Activated T-cell treated with anti-CD3 and anti-CD28 coated beads for 48 hours (primary cell): Measurements from ENCODE around the gene KLF5.
"Not testable (repeated sequence)": the region's sequence is repeated elsewhere in the genome, so short reads cannot be mapped to it uniquely, and the experiment has no call there.

ENCODE experiments used
- DNase-seq: peaks from one replicate; pipeline ENCODE4 v3.0.0-alpha.2; 2020; ENCODE audit warnings: low read depth

Gene KLF5

DNA sequence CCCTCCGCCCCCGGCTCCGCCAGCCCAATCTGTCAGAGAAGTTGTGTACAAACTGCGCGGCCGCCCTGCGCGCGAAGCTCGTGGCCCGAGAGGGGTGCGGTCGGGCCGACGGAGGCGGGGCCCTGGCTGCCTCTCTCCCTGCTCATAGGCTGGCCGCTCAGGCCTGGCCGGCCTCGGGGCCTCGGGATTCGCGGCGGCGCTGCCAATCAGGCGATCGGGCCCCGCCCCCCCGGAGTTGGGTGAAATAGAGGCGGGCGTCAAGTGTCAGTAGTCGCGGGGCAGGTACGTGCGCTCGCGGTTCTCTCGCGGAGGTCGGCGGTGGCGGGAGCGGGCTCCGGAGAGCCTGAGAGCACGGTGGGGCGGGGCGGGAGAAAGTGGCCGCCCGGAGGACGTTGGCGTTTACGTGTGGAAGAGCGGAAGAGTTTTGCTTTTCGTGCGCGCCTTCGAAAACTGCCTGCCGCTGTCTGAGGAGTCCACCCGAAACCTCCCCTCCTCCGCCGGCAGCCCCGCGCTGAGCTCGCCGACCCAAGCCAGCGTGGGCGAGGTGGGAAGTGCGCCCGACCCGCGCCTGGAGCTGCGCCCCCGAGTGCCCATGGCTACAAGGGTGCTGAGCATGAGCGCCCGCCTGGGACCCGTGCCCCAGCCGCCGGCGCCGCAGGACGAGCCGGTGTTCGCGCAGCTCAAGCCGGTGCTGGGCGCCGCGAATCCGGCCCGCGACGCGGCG, at the start of gene KLF5:
Gene KLF5 (plus strand): TSS at position 270 of the 724 bp plus-strand sequence. CDS start 323 bp downstream, at position 593.
- DNase-seq = peak; percentile 96

DNA sequence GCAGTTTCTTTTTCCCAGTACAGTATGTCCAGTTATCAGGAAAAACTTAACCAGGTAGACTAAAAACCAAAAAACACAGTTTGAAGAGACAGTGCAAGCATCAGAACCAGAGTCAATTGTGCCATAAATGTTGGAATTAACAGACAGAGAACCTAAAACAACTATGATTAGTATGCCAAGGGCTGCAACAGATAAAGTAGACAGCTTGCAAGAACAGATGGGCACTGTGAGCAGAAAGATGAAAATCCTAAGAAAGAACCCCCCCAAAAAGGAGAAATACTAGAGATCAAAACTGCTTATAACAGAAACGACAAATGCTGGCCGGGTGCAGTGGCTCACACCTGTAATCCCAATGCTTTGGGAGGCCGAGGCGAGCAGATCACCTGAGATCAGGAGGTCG, 47.1 kb upstream of the KLF5 start:
- no peak for DNase-seq

DNA sequence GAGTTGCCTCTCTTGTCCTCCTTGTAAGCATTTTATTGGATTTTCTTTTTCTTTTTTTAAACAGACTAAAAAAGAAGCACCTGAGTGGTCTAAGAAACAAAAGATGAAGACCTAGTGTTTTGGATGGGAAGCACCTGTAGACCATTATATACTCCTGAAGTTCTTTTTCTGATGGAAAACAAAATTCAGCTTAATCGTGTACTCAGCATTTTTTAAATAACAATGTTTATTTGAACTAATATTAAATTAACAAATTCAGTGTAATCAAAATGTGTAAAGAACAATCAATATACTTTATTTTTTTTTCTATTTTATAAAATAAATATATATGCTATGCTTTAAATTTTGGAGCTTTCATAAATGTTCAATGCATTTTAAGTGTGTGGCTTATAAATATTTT, 43.0 kb upstream of the KLF5 start:
- DNase-seq = no peak

DNA sequence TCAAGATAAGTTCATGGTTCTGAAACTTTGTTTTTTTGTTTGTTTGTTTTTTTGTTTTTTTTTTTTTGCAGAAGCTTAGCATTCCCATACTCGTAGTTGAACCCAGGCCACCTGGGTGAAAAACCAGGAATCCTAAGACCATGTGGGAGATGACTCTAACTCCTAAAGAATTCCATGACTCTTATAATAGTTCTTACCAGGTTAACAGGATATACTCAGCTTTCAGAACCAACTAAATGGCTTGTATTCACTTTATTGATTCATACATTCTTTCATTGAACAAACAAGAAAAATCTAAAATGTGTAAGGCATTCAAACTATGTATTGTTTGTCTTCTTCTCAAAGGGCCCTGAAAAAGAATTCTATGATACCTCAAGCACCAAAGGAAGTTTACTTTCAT, 40.5 kb upstream of the KLF5 start:
- no peak for DNase-seq

DNA sequence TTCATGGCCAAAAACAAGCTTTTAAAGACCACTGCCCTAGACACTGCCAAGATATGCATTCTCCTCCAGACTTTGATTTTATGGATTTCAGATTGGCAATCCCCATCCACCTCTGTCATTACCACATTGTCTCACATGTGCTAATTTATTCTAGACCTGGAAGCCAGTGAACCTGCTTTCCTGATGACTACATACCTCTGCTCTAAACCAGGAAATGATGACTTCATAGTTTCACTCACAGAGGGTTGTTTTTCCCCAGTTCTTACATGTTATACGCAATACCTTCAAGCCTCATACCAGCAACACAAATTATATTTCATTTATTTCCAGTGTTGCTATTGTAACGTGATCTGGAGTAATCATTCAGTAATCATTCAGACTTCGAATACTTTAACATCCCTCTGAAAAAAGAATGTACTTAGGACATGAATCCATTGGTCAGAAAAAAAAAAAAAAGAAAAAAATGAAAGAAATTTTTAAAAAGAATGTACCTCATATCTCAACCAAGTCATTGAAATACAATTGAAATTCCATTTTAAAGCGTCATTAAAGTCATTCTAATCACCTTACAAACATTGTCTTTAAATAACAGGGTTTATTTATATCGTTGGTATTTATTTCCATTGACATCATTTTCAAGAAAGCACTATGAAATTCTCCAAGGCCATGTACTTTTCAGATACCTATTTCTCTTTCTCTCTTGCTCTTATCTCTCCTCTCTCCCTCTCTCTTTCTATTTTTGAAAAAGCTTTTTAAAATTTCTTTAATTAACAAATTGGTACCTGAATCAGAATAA, 33.4 kb upstream of the KLF5 start:
- DNase-seq = no peak

DNA sequence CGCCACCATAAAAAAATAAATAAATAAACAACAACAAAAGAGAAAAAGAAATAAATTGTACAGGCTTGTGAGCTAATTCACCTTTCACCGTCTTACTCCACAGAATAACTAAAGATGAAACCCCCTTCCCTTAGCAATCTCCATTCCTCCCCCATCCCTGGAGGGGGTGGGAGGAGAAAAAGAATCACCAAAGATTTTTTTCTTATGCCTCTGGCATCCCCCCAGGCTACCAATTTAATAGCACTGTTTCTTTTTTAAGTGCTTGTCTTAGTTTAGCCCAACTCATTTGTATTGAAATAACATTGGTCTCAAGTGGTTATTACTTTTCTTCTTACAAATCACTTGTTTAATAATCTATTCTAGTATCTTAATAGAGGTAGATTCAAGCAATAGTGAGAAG, 23.9 kb upstream of the KLF5 start:
- no peak for DNase-seq

DNA sequence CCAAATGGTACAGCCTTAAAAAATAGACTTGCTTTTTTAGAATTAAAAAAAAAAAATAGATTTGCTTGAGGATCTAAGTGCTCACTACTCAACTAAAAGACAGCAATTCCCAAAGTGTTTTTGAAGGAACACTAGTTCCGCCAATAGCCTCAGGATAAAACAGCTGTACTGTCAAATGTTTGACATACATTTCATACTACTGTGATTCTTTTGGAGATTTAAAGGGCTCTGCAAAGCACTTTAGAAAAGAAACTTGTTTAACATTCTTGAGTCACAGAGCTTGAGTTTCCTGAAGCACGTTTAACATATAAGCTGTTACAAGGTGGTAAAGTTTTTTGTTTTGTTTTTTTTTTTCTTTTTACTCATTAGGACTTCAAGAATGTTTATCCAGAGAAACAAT, 23.1 kb upstream of the KLF5 start:
- no peak for DNase-seq

DNA sequence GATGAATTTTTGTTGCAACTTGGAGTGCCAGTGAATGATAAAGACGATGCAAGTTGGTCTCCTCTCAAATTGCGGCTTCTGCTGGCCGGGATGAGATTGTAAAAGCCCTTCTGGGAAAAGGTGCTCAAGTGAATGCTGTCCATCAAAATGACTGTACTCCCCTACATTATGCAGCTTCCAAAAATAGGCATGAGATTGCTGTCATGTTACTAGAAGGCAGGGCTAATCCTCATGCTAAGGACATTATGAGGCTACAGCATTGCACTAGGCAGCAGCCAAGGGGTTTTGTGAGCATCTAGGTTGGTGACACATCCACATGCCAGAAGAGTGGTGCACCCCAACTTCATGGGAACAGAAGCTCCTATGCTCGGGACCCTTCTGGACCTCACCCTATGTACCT, 22.2 kb upstream of the KLF5 start:
- no peak for DNase-seq

DNA sequence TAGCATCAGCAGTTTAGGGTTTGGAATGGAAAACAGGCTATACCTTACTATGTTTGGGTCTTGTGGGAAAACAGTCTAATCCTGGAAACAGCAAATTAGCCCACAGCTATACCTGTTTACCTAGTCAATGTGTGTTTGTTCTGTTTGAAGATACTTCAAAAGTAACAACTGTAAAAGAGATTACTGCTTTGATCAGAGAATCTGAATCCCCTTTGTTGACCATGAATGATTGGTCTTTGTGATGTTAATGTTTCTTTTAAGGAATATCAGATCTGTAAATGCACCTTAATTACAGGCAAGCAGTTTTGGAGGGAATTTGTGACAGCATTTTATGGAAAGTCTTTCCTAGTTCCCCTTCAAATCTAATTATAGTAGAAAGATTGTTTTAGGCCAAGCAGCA, 20.7 kb upstream of the KLF5 start:
- no peak for DNase-seq

DNA sequence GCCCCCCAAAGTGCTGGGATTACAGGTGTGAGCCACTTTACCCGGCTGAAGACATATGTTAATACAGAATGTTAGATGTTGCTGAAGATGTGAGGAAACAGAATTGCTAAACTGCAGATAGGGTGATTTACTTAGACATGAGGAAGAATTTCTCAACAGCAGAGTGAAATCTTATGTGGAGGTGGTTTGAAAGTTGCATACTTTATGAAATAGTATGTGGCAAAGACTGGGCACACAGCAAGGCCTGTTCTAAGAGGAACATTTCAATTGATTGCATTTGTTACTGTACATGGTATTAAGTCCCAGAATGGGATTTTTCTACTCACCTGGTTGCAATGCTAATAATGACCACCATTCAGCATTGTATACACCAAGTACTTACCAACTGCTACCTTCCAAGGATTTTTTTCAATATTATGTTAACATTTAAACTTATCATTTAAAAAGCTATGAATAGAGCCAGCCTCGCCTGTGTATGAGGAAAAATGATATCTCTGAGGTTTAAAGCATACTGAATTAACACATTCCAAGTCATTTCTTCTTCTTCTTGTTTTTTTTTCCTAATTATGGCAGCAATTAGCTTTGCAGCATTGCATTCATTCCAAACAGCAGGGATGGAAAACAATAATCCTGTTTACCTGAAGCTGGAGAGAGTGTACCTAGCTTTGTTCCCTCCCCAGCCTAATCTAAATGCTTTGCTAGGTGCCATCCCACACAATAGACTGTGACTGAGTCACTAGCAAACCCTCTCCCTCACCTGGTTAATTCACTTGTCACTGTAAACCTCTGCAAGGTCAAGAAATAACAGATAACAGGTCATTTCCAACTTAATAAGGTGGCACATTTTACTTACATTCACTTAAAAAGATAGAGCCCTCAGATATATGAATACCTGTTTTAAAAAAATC, 19.4 kb upstream of the KLF5 start:
- no peak for DNase-seq

DNA sequence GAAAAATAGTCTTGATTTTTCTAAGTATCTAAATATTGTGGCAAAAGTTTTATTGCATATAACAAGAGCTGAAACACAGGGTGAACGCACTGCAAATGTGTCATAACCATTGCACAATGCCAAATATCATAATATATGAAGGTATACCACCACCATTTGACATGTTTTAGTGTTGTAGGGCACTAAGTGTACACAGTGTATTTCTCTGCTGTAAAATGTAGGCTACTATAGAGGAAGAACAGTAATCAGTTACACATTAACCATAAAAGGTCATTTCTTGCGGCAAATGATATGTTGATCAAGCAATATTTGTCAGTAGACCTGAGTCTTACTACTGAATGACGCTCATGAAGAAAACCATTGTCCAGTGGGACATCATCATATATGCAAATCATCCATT, 18.3 kb upstream of the KLF5 start:
- no peak for DNase-seq

DNA sequence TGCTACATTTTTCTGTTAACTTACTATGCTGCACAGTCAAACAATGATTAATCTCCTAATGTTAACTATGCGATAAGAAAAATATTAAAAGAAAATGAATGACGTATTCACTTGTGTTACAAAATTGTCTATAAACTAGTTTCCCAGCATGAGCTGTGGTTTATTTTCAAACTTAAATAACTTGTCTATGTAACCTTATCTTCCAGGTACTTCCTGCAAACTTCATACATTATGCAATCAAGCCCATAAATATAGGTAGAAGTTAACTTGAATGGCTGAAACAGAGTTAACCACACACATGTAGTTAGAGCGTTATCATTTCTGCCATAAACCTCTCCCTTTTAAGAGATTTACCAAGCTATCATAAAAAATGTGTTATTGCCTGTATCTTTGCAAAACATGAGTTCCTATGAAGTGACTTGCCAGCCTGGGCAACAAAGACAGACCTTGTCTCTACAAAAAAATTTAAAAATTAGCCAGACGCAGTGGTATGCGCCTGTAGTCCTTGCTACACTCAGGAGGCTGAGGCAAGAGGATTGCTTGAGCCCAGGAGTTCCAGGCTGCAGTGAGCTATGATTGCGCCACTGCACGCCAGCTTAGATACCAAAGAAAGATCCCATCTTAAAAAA, 17.7 kb upstream of the KLF5 start:
- DNase-seq = no peak

DNA sequence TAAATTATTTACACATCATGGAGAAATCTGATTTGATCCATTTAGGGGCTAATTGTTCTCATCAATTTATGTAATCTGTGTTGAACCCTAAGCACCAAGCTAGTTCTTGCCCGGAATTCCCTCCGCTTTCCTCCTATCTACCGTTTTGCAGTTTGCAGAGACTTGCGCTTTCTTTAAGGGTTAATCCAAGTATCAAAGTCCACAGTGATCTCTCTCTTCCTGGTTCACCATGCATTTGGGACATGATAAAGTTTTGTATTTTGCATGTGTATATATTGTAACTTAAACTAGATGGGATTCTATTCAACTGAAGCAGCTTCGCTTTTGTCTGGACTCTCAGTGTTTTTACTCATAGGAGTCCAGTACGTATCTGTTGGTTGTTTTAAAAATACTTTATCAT, 13.8 kb upstream of the KLF5 start:
- DNase-seq = no peak

DNA sequence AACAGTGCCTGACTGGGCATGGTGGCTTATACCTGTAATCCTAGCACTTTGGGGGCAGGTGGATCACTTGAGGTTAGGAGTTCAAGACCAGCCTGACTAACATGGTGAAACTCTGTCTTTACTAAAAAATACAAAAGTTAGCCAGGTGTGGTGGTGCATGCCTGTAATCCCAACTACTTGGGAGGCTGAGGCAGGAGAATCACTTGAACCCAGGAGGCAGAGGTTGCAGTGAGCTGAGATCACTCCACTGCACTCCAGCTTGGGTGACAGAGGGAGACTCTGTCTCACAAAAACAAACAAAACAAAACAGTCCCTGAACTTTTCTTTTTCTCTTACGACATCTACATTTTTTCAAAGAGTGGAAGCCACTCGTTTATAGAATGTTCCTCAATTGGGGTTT, 10.2 kb upstream of the KLF5 start:
- DNase-seq = not testable (repeated sequence)

DNA sequence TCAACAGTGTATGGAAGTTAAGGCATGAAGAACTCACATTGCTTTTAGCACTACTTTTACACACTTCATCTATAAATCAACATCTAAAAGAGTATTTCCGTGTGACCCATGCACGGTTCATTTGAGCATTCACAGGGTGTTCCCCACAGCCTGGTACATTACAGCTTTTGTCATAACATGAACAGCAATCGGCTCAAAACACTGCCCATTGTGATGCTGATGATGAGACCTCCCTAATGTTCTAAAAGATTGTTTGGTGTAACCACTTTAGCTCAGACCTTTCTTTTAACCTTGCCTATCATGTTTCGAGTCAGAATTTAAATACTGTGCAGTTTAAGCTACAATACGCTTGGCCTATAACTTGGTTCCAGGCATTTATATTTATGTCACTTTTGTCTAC, 4.1 kb upstream of the KLF5 start:
- no peak for DNase-seq

DNA sequence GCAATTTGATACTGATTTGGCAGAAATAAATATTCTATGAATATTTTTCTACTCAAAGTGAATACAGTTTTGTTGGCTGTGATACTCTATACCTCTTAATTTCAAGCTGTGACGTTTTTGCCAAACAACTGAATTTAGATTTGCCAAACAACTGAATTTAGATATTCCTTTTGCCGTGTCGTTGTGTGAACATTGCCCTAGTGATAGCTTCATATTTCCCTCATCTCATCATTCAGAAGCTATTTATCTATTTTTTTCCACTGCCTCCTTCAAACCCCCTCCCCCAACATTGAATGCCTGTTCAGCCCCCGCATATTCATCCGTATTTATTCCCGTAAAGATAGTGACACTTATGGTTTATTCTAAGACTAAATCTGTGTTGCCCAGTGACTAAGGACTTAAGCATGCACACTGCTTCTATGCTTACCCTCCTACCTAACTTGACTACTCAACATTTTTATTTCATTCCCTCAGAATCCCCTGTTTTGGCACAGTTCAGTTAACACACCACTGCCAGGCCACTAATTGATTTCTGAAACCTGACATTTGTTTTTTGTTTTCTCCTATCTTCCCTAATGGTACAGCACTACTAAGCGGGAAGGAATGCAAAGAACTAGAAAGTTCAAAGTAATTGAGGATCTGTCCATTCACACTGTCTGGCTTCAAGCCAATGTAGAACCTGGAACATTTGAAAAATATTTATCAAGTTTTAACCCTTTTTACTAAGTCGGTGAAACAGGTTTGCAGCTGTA, 2.8 kb upstream of the KLF5 start:
- no peak for DNase-seq

DNA sequence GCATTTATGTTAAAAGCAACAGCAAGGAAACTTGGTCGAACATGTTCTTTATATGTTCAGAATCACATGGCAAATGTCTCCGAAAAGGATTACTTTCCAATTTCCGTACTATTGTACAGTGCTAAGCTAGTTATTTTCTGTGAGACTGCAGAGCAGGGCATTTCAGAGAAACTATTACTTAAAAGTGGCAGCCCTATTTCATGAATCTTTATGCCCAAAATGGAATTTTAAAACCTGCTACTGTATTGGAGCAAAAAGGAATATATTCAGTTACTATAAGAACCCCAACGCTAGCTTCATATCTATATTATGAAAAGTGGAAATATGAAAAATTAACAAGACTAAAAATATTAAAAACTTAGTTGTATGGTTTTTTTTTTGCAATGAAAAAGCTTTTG, 2.2 kb upstream of the KLF5 start:
- no peak for DNase-seq

DNA sequence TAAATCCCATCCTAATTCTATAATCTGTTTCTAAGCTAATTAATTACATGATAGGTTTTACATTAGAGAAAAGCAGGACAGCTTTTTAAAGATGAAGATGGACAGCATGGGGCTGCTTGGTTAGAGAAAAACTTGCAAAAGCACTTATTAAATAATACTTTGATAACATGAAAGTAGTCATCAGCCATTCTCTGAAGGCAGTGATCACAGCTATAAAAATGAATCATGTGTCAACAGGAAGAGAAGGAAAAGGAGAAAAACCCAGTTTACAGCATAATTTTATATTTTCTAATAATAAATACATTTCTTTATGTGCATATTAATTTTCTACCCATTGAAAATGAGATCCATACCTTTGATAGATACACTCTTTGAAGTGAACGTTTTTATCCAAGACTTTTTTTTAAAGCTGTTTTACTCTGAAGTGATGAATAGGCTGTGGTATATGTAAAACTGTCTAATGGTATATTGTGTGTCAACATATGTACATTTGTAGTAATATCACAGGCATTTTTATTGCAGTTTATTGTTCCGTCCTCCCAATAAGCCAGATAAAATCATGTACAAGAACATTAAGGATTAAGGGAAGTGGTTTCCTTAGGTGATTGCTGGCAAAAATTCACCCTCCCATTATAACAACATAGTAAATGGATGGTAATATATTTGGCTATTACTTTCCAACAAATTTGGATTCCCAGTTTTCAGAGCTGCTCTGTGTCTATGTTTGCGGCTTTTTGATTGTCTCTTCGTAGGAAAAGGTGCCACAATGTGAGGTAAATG, 1.3 kb upstream of the KLF5 start:
- DNase-seq = no peak

DNA sequence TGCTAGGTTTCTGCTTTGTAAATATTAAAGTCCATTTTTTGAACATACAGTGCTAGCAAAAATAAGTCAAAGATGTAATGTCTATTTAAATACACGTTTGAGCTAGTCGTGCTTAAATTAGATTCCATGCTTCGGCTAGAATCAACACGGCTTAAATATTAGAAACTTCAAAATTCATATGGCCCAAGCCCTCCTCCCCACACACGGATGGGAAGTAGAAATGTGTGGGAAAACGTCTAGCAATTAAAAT, 816 bp upstream of the KLF5 start:
- DNase-seq = no peak

DNA sequence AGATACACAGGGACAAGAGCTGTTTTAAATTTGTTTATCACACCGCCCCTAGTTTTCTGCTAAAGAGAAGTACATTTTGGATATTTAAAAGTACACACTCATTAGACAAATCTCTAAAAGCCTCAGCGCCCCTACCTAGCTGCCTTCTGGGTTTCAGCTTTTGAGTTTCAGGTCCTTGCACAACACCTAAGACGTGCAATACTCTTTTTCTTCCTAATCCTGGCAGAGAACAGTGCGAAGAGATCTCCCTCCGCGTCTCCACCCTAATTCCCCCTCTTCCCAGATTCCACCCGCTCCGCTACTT, 421 bp upstream of the KLF5 start:
- no peak for DNase-seq
